Endothelial cell of hepatic sinusoid (primary cell): ENCODE results near the gene GJB6.

Experiments used
- in situ Hi-C: cut with HindIII; loops from 2 replicates; pipeline ENCODE4 v1.10.0; 2017; ENCODE audit warnings: low sequenced_read_pairs

GJB6 gene

GRCh38 chr13:20190481-20191310, 41.4 kb downstream of the GJB6 start:
- in situ Hi-C loops, result loop anchor here (5.0 to 25.0 kb wide), 5 partner anchors 93 to 714 kb away; partner anchors contain the start of genes IL17D and XPO4

GRCh38 chr13:20190076-20190475, 42.0 kb downstream of the GJB6 start:
- in situ Hi-C loops, result loop anchor here (5.0 to 25.0 kb wide), 5 partner anchors 93 to 715 kb away; partner anchors contain the start of genes IL17D and XPO4

DNA sequence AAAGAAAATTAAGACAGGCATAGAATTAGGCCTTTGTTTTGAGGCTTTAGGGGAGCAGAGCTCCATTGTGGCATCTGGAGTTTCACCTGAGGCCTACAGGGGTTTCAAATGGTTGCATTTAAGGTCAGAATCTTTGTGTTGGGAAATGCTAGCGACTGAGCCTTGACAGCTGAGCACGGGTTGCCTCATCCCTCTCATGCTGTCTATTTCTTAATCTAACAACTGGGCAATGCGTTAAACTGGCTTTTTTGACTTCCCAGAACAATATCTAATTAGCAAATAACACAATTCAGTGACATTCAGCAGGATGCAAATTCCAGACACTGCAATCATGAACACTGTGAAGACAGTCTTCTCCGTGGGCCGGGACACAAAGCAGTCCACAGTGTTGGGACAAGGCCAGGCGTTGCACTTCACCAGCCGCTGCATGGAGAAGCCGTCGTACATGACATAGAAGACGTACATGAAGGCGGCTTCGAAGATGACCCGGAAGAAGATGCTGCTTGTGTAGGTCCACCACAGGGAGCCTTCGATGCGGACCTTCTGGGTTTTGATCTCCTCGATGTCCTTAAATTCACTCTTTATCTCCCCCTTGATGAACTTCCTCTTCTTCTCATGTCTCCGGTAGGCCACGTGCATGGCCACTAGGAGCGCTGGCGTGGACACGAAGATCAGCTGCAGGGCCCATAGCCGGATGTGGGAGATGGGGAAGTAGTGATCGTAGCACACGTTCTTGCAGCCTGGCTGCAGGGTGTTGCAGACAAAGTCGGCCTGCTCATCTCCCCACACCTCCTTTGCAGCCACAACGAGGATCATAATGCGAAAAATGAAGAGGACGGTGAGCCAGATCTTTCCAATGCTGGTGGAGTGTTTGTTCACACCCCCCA, 43.2 kb downstream of the GJB6 start:
- in situ Hi-C loops, result loop anchor here (25.0 kb wide), 1 partner anchor 523 kb away; the partner anchor contains the start of gene IL17D

GRCh38 chr13:20186771-20187170, 45.3 kb downstream of the GJB6 start:
- in situ Hi-C loops, result loop anchor here (25.0 kb wide), 1 partner anchor 526 kb away; the partner anchor contains the start of gene IL17D

DNA sequence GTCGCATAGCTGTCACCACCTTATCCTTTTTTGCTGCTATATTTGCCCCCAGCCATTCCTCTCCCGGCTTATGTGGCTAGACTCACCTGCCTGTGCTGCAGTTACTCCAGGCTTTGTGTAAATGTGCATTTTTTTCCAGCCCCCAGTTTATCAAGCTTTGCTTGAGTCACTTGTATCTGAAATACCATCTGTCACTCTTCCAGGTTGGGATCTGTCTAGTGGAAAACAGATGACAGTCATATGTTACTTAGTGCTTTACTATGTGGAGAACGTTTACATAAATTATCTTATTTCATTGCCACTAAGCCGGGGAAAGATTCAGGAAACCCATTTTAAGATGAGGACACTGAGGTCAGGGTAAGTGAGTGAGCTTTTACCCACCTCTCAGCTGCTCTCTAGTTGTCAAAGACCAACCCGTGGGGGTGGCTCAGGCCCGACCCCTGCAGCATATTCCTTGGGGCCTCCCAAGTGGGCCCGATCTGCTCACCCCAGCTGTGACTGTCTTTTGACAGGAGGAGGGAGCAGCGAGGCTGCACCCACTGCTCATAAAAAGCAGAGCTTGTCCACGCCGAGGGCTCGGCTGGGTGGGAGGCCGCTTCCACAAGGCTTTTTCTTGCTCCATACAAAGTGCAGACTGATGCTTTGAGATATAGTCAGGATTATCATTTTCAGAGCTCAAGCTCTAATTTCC, 46.6 kb downstream of the GJB6 start:
- in situ Hi-C loops, result loop anchor here (25.0 kb wide), 1 partner anchor 527 kb away; the partner anchor contains the start of gene IL17D

DNA sequence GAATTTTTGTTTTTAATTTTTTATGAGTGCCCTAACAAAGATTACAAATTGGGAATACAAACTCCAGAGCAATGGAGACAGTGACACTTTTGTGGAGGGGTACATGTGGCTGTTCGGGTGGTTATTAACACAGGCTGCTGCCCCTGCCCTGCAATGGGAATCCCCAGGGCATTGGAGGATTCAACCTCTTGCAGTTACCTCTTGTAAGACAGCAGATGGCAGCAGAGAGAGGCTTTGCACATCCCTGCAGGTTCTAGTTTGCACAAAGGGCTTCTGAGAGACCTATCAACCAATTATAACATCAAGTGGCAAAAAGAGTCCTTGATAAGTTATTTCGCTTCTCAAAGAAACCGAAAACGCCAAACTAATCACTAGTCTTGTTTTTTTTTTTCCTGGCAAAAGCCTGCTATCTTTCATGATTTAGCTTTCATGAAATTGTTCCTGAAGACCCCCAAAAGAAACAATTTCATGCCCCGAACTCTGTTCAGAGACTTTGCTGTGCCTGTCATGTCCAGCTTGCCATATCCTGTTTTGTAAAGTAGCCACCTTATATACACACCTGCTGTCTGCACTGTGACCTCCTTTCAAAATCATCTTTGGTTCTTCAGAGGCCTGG, 49.8 kb downstream of the GJB6 start:
- in situ Hi-C loops, result loop anchor here (25.0 kb wide), 1 partner anchor 530 kb away; the partner anchor contains the start of gene IL17D

DNA sequence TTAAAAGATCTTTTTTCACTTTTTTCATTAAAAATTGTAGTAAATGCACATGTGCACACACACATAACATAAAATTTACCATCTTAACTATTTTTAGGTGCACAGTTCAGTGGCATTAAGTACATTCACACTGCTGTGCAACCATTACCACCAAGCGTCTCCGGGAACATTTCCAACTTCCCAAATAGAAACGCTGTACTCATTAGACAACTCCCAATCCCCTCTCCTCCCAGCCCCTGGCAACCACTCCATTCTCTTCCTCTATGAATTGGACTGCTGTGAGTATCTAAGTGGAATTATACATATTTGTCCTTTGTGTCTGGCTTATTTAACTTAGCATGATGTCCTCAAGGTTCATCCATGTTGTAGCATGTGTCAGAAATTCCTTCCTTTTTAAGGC, 50.9 kb downstream of the GJB6 start:
- in situ Hi-C loops, result loop anchor here (25.0 kb wide), 1 partner anchor 531 kb away; the partner anchor contains the start of gene IL17D

- in situ Hi-C loops, result loop anchor here (25.0 kb wide), 1 partner anchor 534 kb away; the partner anchor contains the start of gene IL17D
Measured at GRCh38 chr13:20178156-20178555, 54.0 kb downstream of the GJB6 start.

DNA sequence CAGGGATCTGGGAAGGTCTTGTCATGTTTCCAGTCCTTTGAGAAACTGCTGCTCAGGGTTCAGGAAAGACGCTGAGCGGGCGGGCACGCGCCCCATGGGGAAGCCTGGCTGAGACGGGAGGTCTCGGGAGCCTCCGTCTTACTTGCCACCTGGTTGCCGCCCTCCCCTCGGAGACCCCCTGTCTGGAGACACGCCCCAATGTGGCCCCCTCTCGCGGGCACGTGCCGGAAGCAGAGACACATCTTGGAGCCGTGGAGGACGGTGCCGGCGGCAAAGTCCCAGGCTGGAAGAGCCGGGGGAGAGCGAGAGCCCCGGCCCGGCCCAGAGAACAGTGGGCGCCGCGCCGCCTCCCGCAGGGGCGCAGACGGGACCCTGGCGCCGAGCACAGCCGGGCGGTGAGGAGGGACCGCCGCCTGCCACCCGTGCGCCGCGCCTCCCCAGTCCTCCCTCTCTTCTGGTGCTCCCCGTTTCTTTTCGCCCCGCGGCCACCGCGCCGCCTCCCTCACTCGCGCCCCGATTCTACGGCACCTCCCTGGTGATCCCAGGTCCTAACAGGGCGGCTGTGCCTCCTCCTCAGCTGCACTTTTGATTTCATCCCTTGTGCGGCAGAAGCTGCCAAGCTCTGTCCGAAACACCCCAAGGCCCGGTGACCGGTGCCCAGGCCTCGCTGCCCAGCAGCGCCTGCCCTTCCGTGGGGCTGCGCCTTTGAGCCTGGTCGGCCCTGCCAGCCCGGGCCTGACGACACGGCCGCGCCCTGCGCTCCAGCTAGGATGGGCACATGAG, 54.9 kb downstream of the GJB6 start:
- in situ Hi-C loops, result loop anchor here (25.0 kb wide), 1 partner anchor 535 kb away; the partner anchor contains the start of gene IL17D

DNA sequence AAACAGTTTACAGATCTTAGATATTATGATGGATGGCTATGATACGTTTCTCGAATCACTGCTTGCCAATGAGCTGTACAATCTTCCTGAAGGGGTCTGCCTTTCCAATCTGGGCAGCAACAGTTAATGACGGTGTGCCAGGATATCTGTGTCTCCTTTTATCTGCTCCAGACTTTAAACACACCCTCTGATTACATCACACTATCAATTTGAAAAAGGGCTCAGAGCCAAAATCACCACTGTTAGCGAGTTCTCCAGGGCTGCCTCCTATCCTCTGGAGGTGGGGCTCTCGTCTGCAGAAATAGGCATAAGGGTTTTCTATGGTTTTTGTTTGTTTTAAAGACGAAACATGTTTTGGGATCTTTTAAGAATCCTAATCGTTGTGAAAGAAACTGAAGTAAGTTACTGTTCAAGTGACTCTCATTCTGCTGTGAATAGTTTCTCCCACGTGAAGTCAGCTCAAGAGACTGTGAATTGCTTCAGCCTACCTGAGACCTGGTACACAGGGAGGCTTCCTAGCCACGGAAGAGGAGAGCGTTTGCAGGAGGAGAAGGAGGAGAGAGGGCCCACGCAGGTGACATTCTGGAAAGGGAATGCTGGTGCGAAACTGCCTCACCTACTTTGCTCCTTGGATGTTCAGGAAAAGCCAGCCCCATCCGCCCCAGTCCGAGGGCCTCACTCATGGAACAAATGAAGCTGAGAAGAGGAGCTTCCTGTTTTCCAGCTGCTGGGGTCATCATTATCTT, 56.0 kb downstream of the GJB6 start:
- in situ Hi-C loops, result loop anchor here (25.0 kb wide), 1 partner anchor 536 kb away; the partner anchor contains the start of gene IL17D

DNA sequence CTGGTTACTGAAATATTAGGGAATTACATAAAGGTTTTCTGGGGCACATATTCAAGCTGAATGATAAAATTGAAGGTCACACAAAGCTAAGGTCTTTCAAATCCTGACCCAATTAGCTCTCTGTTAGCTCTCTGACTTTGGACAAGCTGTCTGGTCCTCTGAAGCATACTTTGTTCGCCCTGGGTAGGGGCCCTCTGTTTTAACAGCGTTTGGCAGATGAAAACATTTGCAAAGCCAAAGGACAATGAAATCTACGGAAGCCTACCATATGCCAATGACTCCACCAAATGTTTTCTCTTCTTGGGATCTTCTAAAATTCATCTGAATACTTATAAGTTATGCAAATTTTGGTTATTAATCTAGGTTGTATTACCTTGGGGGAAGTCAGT, 56.7 kb downstream of the GJB6 start:
- in situ Hi-C loops, result loop anchor here (25.0 kb wide), 1 partner anchor 537 kb away; the partner anchor contains the start of gene IL17D

- in situ Hi-C loops, result loop anchor here (25.0 kb wide), 1 partner anchor 537 kb away; the partner anchor contains the start of gene IL17D
Measured at GRCh38 chr13:20174656-20175405, 57.3 kb downstream of the GJB6 start.

DNA sequence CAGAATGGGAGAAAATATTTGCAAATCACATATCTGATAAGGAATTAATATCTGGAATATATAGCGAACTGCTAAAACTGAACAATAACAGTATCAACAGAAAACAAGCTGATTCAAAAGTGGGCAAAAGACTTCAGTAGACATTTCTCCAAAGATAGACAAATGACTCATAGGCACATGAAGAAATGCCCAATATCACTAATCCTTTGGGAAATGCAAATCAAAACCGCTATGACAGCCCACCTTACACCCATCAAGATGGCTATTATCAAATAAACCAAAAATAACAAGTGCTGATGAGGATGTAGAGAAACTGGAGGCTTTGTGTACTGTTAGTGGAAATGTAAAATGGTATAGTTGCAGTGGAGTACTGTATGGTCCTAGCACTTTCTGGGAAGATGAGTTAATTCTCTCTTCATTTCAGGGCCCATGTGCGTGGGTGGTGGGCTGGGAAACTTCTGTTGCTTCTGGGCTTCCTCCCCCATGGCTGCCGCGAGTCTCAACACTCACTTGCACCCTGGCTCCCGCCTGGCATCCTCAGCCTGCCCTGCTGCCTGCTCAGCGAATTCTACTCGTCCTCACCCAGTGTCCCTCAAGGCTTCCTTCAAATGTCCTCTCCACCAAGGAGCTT, 58.9 kb downstream of the GJB6 start:
- in situ Hi-C loops, result no loop called here
